Mesodermal cell (in vitro differentiated cells): Measurements from ENCODE around the gene EFNB1.

Experiments used
- H3K27ac ChIP-seq: 2 replicates; pipeline ENCODE4 v1.7.0; 2013; ENCODE audit warnings: mild to moderate bottlenecking, low read depth, low read length, moderate library complexity; ENCODE audit not compliant: severe bottlenecking
- H3K36me3 ChIP-seq: 2 replicates; pipeline ENCODE4 v1.7.1; 2013; ENCODE audit warnings: mild to moderate bottlenecking, low read length, moderate library complexity; ENCODE audit not compliant: control insufficient read depth, insufficient read depth
- H3K4me1 ChIP-seq: one replicate; pipeline ENCODE4 v1.7.1; 2013; ENCODE audit warnings: mild to moderate bottlenecking, low read length; ENCODE audit not compliant: insufficient read depth, control insufficient read depth, poor library complexity, severe bottlenecking
- H3K4me3 ChIP-seq: 2 replicates; pipeline ENCODE4 v1.7.0; 2013; ENCODE audit warnings: low read length, control low read depth, mild to moderate bottlenecking; ENCODE audit not compliant: insufficient read depth, poor library complexity, severe bottlenecking; ENCODE audit errors: extremely low read depth
- H3K9me3 ChIP-seq: 2 replicates; pipeline ENCODE4 v1.7.1; 2013; ENCODE audit warnings: mild to moderate bottlenecking, low read length, moderate library complexity; ENCODE audit not compliant: control insufficient read depth
- WGBS, 2 experiments: methylation state at CpG; one replicate each; pipeline ENCODE4 v1.1.5; 2013; ENCODE audit warnings: missing lambda C conversion rate in 2 of 2; ENCODE audit not compliant: insufficient coverage in 2 of 2; 5-methylcytosine and 5-hydroxymethylcytosine counted together

Gene EFNB1

DNA sequence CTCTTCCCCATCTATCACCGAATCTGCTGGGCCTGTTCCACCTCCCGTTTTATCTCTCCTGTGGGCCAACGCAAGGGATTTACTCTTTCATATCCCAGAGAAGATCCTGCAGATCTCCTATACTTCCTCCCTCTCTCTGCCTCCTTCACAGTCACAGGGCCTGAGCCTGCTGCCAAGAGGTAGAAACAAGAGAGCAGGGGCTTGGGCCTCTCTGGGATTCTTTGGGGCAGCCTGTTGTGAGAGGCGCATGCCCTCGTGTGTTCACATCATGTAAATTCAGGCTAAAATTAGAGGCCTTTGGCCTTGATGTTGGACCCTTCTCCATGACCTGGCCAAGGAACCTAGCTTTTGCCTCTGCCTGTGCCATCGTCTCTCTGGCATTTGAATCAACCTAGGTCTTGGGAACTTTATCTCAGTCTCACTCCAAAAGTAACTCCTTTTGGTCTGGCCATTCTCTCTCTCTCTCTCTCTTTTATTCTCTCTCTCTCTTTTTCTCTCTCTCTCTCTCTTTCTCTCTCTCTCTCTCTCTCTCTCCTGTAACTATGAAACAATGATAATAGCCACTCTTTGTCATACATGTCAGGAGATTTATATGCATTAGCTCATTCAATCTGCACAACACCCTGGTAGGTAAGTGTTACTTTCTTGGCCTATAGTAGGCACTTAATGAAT lies 20.0 kb upstream of the EFNB1 start:
- Histone ChIP-seq H3K27ac (no peak overlapping the region), H3K4me3 (no peak overlapping the region), H3K9me3 (no peaks in the 10 kb centered on the region), H3K36me3 (no peaks in the 10 kb centered on the region), H3K4me1 (no peaks in the 10 kb centered on the region)
- WGBS, 2 experiments = 38 to 55% methylated on average over 2 to 6 of the region's 6 CpGs

DNA sequence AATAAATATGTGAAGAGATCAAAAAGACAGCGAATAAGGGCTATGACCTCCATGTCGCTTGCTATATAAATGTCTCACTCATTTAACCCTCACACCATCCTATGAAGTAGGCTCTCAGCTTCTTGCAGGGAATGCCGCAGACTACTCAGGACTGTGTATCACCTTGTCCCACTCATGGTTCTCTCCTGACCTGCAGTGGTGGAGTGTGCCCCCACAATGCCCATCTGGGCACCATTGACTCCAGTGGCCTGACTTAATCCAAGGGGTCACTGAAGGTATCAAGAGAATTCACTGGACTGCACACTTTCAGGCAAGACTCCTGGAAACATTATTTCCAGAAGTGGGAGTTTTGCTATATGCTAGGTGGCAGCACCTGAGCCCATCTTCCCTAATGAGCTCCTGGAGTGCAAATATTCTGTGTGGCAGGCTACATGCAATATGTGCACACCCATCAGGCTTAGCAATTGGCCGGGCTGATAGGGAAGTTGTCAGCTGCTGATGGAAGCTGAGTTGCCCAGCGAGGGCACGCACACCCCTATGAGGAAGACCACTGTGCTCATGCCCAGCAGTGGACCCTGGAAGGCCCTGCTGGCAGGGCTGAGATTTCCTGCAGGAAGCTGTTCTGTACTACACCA lies 8.2 kb upstream of the EFNB1 start:
- no peaks in the 10 kb centered on the region for H3K9me3 ChIP-seq
- no peak overlapping the region for H3K4me3 ChIP-seq
- H3K27ac ChIP-seq = no peak overlapping the region
- no peaks in the 10 kb centered on the region for H3K36me3 ChIP-seq
- H3K4me1 ChIP-seq = peaks cover 6% of the 10 kb centered on the region
- 100% methylated on average over 2 to 4 of the region's 6 CpGs for WGBS, 2 experiments

DNA sequence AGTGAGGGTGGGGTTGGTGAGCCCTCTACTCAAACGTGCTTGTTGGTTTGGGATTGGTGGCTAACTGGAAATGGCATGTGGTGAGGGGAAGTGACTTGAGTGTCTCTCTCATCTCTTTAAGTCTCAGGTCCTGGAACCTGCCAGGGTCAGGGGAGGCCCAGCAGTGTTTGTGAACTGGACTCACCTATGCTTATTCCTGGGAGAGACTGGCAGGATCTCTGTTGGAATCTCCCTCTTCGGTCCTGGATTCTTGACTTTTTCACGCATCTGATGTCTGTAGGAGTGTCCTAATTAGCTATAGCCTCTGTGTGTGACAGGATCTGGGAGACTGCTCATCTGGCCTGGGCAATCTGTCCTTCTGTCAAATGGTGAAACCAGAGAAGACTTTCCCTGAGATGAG lies 7.2 kb upstream of the EFNB1 start:
- H3K4me1 ChIP-seq = peaks cover 6% of the 10 kb centered on the region
- H3K4me3 ChIP-seq = no peak overlapping the region
- H3K9me3 ChIP-seq = no peaks in the 10 kb centered on the region
- no peak overlapping the region for H3K27ac ChIP-seq
- no peaks in the 10 kb centered on the region for H3K36me3 ChIP-seq
- 100% methylated on average over 1 of the region's 3 CpGs; no CpG with 5 or more reads in 1 of the 2 experiments for WGBS, 2 experiments

DNA sequence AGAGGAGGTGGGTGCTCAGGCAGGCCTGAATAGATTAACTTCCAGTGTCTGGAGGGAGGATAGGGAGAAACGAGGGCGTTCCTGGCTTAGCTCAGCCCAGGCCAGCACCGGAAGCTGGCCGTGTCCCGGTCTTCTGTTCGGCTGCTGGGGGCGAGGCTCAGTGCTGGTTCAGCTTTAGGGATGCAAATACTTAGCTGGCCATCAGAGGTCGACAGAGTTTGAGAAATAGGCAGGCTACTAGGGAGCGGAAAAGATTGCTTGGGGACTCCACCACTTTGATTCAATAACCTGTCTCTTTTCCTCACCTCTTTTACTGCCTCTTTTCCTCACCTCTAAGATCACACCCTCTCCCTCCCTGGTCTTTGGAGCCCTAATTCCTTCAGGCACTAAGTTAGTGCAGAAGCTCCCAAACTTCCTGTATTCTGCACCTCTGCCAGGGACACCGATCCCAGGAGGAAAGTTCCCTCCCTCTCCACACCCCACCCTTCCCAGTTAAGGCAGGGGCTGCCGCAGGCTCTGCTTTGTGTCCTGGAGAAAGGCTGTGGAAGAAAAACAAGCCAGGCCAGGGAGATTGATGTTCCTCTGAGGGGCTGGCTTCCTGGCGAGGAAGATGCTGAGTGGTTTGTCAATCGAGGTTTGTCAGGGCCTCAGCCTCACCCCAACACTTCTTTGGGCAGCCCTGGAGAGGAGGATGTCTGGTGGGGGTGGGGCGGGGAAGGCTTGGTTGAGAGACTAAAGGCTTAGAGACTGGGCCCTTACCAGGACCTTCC lies 6.0 kb upstream of the EFNB1 start:
- WGBS, 2 experiments = 0% methylated on average over 2 to 4 of the region's 14 CpGs

DNA sequence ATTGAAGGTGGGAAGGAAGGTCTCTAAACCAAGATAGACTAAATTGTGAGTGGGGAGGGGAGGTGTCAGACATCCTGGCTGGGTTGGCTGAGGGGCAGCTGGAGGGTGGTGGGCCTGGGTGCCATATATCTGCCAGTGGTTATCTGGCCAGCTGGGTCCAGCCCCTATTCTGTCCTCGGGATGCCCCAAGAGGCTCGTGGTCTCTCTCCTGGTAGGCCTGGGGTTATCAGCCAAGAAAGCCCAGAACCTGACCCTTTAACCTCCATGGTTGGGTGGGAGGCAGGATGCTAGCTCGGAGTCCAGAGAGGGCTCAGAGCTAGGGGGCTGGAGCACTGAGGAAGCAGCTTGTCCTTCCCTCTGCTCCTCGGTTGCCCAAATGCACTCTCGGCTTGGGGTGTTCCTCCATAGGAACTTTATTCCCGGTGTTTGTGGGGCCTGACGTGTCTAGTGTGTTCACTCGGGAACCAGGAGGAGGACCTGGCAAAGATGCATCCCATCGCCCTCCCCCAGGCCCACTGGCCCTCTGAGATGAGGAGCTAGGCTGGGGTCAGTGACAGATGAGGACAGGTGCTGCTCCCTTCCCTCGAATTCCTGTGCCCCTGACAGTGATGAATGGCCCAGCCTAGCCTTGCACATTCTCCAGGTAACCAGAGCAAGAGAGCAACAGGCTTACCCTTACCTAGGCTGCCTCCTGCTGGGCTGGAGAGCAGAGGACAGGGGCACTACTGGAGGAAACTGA lies 5.2 kb upstream of the EFNB1 start:
- WGBS, 2 experiments = 89 to 90% methylated on average over 2 to 4 of the region's 10 CpGs
- Histone ChIP-seq H3K4me3 (no peak overlapping the region), H3K27ac (no peak overlapping the region), H3K36me3 (no peaks in the 10 kb centered on the region), H3K9me3 (no peaks in the 10 kb centered on the region), H3K4me1 (peaks cover 6% of the 10 kb centered on the region)

More for the DNA sequence above, 6.0 kb upstream of the EFNB1 start:
- peak overlapping the region; percentile 23 for H3K27ac ChIP-seq
- H3K9me3 ChIP-seq = no peaks in the 10 kb centered on the region
- H3K4me1 ChIP-seq = peaks cover 6% of the 10 kb centered on the region
- no peak overlapping the region for H3K4me3 ChIP-seq
- H3K36me3 ChIP-seq = no peaks in the 10 kb centered on the region

DNA sequence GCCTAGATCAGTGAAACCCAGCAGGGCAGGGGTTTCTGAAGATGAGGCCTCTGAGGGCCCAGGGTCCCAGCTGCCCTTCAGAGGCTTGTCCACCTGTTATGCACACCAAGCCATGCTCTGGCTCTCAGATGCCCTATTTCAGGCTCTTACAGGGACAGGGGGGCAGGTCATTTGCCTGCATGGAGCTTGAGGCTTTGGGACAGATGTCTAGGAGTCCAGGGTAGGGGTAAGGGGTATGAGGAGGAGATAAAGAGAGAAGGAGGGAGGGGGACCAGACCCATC lies 4.7 kb upstream of the EFNB1 start:
- H3K9me3 ChIP-seq = no peaks in the 10 kb centered on the region
- H3K4me1 ChIP-seq = peaks cover 6% of the 10 kb centered on the region
- H3K36me3 ChIP-seq = no peaks in the 10 kb centered on the region
- H3K4me3 ChIP-seq = no peak overlapping the region
- no peak overlapping the region for H3K27ac ChIP-seq

DNA sequence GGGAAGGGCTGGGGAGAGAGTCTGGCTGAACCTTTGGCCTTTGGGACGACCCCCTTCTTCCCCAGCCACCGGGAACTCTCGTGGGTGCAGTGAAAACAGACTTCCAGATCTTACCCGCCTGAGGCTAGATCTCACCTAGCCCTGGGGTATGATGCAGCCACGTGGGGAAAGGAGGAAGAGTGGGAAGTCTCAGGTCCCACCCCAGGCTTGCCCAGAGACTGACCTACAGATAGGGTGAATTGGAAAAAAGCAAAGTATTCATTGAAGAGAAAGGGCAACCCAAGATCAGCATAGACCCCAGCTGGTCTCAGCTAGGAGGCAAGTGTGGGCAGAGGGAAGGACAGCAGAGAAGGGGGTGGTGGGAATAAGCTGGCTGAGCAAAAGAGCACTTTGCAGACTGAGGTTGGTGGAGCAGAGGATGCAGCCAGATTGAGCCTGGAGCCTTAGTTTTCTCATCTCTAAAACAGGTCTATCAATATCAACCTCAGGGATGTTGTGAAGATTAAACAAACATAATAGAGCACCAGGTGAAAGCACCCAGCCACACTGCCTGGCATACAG lies 4.2 kb upstream of the EFNB1 start:
- Histone ChIP-seq H3K9me3 (no peaks in the 10 kb centered on the region), H3K27ac (no peak overlapping the region), H3K4me1 (peaks cover 6% of the 10 kb centered on the region), H3K36me3 (no peaks in the 10 kb centered on the region), H3K4me3 (no peak overlapping the region)
- 33% methylated on average over 1 of the region's 5 CpGs; no CpG with 5 or more reads in 1 of the 2 experiments for WGBS, 2 experiments

DNA sequence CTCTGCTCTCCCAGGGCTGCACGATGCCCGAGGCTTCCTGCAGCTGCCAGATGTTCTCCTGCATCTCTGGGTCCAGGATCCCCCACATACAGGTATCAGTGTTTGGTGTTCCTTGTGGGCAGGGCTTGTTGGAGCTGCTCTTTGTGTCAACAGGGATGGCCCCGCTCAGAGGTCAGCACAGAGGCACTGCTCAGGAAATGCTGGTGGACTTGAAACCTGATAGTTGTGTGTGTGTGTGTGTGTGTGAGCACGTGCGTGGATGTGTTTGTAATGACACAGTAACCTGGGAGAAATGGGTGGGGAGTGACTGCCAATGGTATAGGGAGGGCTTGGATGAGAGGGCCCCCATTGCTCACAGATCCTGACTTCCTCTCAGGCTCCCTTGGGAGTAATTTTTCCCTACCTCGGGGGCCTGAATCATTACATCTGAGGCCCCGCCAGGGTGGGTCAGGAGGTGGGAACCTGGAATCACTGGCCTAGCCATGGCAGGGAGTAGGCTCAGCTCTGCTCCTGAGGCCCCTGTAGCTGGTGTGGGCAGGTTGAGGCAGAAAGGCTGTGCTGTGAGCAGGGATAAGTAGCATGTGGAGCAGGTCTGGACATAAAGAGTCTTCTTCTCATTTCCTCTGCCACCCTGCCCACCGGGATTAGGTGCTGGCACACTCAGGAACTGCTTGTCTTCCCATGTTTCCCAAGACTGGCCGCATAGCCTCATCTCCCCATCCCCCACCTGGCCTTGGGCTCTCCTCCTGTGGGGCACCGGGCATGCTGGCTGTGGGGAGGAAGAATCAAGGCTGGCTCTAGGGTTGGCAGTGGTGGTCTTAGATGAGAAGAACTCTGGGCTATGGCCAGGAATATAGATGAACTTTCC lies 2.5 kb upstream of the EFNB1 start:
- Histone ChIP-seq H3K4me1 (peaks cover 6% of the 10 kb centered on the region), H3K9me3 (no peaks in the 10 kb centered on the region), H3K4me3 (no peak overlapping the region), H3K27ac (no peak overlapping the region), H3K36me3 (no peaks in the 10 kb centered on the region)
- WGBS, 2 experiments = 72 to 100% methylated on average over 1 to 3 of the region's 10 CpGs

DNA sequence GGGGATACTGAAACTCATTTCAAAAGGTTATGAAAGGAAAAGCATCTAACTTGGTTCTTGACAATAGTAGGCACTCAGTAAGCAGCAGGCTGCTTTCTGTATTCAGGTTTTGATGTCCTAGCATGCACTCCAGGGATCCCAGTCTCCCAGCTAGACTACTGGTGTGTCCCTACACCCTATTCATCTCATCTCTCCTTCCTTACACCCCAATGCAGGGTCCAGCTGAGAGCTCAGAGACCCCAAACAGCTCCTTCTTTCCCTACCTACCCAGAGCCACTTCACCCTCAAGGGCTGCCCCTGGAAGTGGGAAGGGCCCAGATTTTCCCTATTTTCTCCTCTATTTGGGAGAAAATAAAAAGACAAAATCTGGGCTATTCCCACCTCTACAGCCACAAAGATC lies 1.6 kb upstream of the EFNB1 start:
- Histone ChIP-seq H3K36me3 (no peaks in the 10 kb centered on the region), H3K4me3 (no peak overlapping the region), H3K27ac (no peak overlapping the region), H3K9me3 (no peaks in the 10 kb centered on the region), H3K4me1 (peaks cover 7% of the 10 kb centered on the region)
